Activated CD4-positive, alpha-beta T cell treated with anti-CD3 and anti-CD28 coated beads for 48 hours (primary cell): ENCODE results near the gene LRRC75A.

ENCODE experiments used
- DNase-seq: peaks from one replicate; pipeline ENCODE4 v3.0.0-alpha.2; 2020

The LRRC75A gene

DNA sequence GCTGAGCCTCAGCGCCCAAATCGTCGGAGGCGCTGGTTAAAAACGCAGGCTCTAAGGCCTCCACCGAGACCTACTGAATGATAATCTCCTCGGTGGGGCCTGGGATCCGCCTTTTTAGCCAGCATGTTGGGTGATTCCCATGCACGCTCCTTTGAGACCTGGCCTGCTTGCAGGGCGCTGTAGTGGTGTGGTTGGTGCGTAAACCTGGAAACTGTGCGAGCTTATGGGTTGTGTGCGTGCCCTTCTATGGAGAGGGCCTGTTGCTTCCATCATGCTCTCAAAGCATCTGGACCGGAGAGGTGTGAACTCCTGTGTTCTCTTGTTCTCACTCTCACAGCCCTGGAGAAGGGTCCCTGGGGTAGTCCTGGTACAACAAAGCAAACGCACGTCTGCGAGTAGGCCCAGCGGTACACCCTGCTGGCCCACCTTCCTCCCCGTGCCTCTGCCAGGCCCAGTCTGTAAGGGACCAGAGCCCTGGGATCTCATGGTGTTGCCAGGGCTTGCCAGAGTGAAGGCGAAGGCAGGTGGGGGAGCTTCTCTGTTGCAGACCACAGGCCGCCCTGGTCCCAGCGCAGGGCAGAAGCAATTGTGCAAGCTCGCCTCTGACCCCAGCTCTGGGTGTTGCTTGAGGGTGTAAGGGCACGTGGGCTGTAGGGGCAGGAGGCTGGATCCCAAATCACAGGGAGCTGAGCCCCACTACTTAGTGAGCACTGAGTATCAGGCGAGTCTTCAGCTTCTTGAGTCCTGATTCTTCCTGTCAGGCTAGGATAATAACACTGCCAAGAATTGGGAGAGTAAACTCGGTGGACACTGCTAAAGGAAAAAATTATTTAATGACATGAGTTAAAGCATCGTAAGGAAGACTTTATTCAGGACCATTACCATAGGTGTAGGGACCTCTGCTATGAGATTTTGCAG, 879 bp upstream of the LRRC75A start:
- DNase-seq, result no peak

DNA sequence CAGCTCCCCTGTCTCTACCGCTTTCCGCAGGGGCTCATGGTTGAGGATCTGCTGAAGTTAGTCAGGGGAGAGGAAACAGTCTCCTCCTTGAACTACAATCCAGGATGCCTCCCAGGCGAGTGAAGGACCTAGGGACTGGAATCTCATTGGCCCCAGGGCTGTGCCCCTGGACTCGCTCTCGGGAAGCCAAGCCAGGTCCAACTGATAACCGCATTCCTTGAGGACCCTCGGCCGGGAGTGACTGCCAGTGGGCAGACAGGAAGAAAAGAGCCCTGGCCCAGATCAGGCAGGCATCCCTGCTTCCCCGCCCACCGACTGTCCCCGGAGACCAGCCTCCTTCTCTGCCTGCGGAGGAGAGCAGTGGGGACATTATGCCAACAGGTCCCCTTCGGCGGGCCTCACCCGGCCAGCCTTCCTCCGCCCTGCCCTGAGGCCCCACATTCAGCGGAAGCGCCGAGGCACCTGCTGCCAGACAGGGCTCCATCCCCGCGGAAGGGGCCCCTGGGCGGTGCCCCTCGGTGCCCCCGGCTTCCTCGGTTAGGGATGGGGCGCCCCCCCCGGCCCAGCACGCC, 776 bp downstream of the LRRC75A start:
- peak; percentile 29 for DNase-seq

DNA sequence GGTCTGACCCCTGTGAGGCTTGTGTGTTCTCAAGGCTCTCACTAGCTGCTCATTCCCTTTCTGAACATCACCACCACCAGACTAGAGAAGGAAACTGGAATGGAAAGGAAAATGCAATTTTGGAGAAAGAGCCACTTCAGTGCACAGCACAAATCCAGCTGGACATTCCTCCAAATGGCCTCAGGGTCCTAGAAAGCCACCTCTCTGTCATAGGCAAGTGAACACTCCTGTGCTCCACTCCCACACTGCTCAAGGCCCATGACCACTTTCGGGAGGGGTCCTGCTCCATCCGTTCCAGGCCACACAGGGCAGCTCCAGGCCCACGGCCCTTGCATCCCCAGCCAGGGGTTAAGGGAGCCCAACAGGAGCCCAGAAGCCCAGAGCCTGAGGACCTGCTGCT, 2.6 kb downstream of the LRRC75A start:
- no peak for DNase-seq

- DNase-seq, result no peak
Measured at GRCh38 chr17:16488968-16489337, 3.0 kb downstream of the LRRC75A start.

DNA sequence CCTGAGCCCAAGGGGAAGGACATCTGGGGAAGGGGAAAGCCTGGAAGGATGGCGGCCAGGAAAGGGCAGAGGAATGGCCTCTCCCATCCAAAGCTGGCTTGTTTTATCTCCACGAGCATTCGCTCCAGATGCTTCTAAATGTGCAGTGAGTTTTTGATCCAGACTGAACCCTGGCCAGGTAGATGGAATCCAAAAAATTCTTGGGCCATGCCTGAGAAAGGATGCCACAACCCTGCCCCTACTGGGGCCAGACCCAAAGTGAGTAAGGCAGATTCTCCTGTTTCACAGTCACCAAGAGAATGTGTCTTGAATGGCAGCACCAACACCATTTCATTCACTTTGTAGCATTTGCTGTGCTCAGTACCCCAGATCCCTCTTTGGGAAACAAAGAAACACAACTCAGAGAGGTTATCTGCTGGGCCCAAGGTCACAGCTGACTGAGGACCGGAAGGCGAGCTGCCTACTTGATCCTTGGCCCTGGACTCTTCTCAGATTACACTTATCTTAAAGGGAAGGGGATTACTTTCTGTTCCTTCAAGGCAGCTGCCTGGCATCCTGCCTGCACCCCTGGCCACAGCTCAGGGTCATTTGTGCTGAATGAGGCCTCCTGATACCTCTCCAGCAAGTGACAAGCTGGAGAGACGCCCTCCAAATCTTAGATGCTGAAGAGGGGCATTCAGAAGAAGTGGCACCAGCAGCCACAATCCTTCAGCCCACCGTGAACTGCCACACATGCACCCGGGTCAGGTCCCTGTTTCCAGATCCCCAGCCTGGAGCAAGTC, 3.6 kb downstream of the LRRC75A start:
- no peak for DNase-seq

- no peak for DNase-seq
Measured at GRCh38 chr17:16486373-16487250, 5.4 kb downstream of the LRRC75A start.

GRCh38 chr17:16484445-16485175, 7.4 kb downstream of the LRRC75A start:
- no peak for DNase-seq

GRCh38 chr17:16483021-16483645, 8.9 kb downstream of the LRRC75A start:
- DNase-seq, result no peak

GRCh38 chr17:16482253-16482652, 9.7 kb downstream of the LRRC75A start:
- DNase-seq, result no peak

- no peak for DNase-seq
Measured at GRCh38 chr17:16480995-16481394, 11.0 kb downstream of the LRRC75A start.

DNA sequence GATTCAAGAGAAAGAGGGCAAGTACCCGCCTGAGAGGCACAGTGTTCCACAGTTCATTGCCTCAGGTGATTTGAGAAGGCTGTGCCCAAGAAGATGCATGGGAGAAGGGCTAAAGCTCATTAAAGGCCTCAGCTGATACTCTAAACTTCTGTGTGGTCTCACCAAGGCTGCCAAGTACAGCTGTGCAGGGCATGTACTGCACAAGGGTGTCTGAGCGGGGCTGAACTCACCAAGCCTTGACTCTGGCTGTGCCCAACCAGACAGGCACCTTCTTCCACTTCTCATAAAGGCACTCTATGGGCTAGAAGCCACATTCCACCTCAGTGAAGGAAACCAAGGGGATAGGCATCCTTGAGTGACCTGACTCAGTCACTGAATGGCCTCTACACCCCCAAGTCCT, 12.7 kb downstream of the LRRC75A start:
- no peak for DNase-seq

- no peak for DNase-seq
Measured at GRCh38 chr17:16478649-16479048, 13.3 kb downstream of the LRRC75A start.

GRCh38 chr17:16477666-16478065, 14.3 kb downstream of the LRRC75A start:
- DNase-seq, result no peak

- no peak for DNase-seq
Measured at GRCh38 chr17:16477255-16477654, 14.7 kb downstream of the LRRC75A start.

GRCh38 chr17:16475179-16475704, 16.8 kb downstream of the LRRC75A start:
- DNase-seq, result no peak

GRCh38 chr17:16474012-16474725, 17.8 kb downstream of the LRRC75A start:
- DNase-seq, result no peak

DNA sequence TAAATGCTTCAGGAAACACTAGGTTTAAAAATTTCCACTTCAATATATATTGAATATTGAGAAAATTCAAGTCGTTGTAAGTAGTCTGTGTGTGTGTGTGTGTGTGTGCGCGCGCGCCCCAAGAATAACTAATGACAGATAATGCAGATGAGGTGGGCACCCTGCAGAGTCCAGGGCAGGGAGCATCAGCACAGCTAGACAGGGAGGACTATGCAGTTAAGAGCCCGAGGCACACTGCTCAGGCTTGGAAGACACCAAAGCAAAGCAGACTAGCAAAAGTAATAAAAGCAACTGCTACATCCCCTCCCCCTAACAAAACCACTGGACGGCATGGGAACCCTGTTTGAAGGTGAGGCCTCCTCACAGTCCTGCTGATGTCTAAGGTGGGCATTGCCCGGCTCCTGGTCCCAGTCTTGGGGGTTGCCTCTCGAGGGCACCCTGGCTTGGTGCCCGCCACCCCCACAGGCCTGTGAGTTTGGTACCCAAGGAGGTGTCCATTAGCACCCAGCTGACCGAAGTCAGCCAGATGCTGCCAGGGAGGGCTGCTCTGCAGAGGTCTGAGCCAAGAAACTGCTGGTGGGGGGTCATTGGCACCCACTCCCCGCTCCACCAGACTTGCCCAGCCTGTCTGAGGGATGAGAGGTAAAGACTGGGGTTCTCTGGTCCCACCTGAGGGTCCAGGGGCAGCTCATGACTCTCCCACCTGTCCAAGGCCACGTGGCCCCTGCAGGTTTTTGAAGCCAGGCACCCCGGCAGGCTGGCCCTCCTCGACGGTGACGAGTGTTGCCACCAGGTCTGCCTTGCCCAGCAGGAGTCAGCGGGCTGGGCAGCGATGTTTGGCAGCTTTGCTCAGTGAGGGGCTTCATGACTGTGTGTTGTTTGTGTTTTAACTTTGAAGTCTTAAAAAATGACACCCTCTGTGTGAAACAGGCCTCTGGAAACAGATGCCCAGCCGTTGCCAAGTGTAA, 18.7 kb downstream of the LRRC75A start:
- no peak for DNase-seq

- DNase-seq, result no peak
Measured at GRCh38 chr17:16472539-16472938, 19.5 kb downstream of the LRRC75A start.

DNA sequence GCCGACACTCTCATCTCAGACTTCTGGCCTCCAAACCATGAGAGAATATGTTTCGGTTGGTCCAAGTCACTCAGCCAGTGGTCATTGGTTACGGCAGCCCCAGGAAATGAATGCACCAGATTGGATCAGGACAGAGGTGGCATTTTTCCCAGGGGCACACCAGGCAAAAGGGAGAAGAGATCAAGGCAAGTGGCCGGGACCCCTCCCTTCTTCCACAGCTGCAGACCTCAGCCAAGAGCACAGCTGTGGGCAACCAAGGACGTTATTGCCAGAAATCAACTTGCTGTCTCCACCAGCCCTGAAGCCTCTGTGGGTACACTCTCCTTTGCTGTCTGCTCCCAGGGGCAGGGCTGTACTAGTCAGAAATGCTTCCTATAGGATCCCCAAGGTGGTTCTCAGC, 20.7 kb downstream of the LRRC75A start:
- DNase-seq, result no peak
